ENCODE results near the gene SH3PXD2B. TPM values are rescaled to one million over a fixed set of nuclear protein-coding genes. Genes with fewer than 3 reads are reported as not detected.

The SH3PXD2B gene
- total RNA-seq, 1 experiment from 2014 or later, result 64.1 TPM

- TF ChIP-seq SP1 (CRISPR knock-in tag; conservative IDR thresholded peaks at IDR 0.05), result no peak
- no peak for TF ChIP-seq ZNF512 (CRISPR knock-in tag; IDR thresholded peaks at IDR 0.05; ENCODE audit: borderline replicate concordance)
- no peak for TF ChIP-seq ZNF219 (CRISPR knock-in tag; IDR thresholded peaks at IDR 0.05; ENCODE audit: borderline replicate concordance)
- no peak for TF ChIP-seq NR3C1 (CRISPR knock-in tag; conservative IDR thresholded peaks at IDR 0.05; ENCODE audit: low read depth)
- no peak for TF ChIP-seq IRF2 (CRISPR knock-in tag; IDR thresholded peaks at IDR 0.05; ENCODE audit: borderline replicate concordance, low read depth)
- TF ChIP-seq E2F1 (CRISPR knock-in tag; IDR thresholded peaks at IDR 0.05), result no peak
- TF ChIP-seq KAT7 (CRISPR knock-in tag; IDR thresholded peaks at IDR 0.05; ENCODE audit: borderline replicate concordance), result no peak
- no peak for TF ChIP-seq NFATC4 (CRISPR knock-in tag; IDR thresholded peaks at IDR 0.05)
- no peak for TF ChIP-seq NR1H2 (CRISPR knock-in tag; IDR thresholded peaks at IDR 0.05)
- no peak for TF ChIP-seq OVOL2 (CRISPR knock-in tag; IDR thresholded peaks at IDR 0.05; ENCODE audit: borderline replicate concordance)
Observed at GRCh38 chr5:172433071-172433470, 21.3 kb downstream of the SH3PXD2B start (continued).

- no peak for ATAC-seq
- ChIA-PET POLR2A (no interaction called here), CTCF (interaction anchor here (1.4 kb wide), 1 partner anchor 21 kb away, joined by 6 read pairs; no protein-coding TSS in a partner anchor)
- TF ChIP-seq ZNF416 (CRISPR knock-in tag; IDR thresholded peaks at IDR 0.05), result no peak
- TF ChIP-seq ZNF512 (CRISPR knock-in tag; IDR thresholded peaks at IDR 0.05; ENCODE audit: borderline replicate concordance), result no peak
- no peak for TF ChIP-seq SMAD4 (CRISPR knock-in tag; IDR thresholded peaks at IDR 0.05)
- TF ChIP-seq ZMAT4 (CRISPR knock-in tag; IDR thresholded peaks at IDR 0.05), result no peak
- no peak for TF ChIP-seq GABPB1 (CRISPR knock-in tag; IDR thresholded peaks at IDR 0.05)
- no peak for TF ChIP-seq HMGXB4 (CRISPR knock-in tag; IDR thresholded peaks at IDR 0.05)
- no peak for TF ChIP-seq ZNF317 (CRISPR knock-in tag; IDR thresholded peaks at IDR 0.05; ENCODE audit: borderline replicate concordance, low read depth)
- no peak for TF ChIP-seq MXD4 (CRISPR knock-in tag; IDR thresholded peaks at IDR 0.05; ENCODE audit: borderline replicate concordance)
- TF ChIP-seq E2F5 (CRISPR knock-in tag; IDR thresholded peaks at IDR 0.05), result no peak
- no peak for TF ChIP-seq IRF2 (CRISPR knock-in tag; IDR thresholded peaks at IDR 0.05; ENCODE audit: borderline replicate concordance, low read depth)
- TF ChIP-seq ETV6 (CRISPR knock-in tag; IDR thresholded peaks at IDR 0.05), result no peak
- no peak for TF ChIP-seq CBFB (CRISPR knock-in tag; IDR thresholded peaks at IDR 0.05; ENCODE audit: low read depth)
- no peak for TF ChIP-seq NFYB (CRISPR knock-in tag; conservative IDR thresholded peaks at IDR 0.05; ENCODE audit: low read depth)
- peaks cover 2% of the 10 kb centered on the region; the same call in 1 of the 2 replicates for H3K36me3 Mint-ChIP-seq
- no peaks in the 10 kb centered on the region for H3K9me3 Mint-ChIP-seq
- no peak overlapping the region for H3K27ac Mint-ChIP-seq
- peaks cover 2% of the 10 kb centered on the region; the same call in 1 of the 2 replicates for H3K4me1 Mint-ChIP-seq
- H3K4me3 Mint-ChIP-seq, result no peak overlapping the region
- DNase-seq (ENCODE audit: low spot score), result no peak
- H3K27me3 Mint-ChIP-seq (ENCODE audit: low read depth), result no peaks in the 10 kb centered on the region
Observed at GRCh38 chr5:172430354-172430753, 24.0 kb downstream of the SH3PXD2B start.
